GM12878 (cell line): ENCODE data around the gene ZDHHC18. TPM values are rescaled to one million over a fixed set of nuclear protein-coding genes. Genes with fewer than 3 reads are reported as not detected.

Experiments
- ATAC-seq: fragments of 200-7000 bp; cut with Tn5 transposase; 3 replicates; pipeline ENCODE4 v1.9.1; 2020; ENCODE audit warnings: mild to moderate bottlenecking, moderate library complexity
- BruUV-seq: library from RNA; stranded (reverse); fragments of 400-500 nt; replicated peaks from 2 replicates; lab custom pipeline; 2021; lab: Mats Ljungman, UMichigan
- CTCF ChIA-PET: fragments of 300-600 bp; sonication (Branson Sonifier 250); formaldehyde crosslinking; extraction: SDS; loops from one replicate; lab custom pipeline; 2021; ENCODE audit warnings: inconsistent platforms; lab: Yijun Ruan, JAX
- POLR2A ChIA-PET: fragments of 350-600 bp; formaldehyde crosslinking; extraction: SDS; loops from one replicate; lab custom pipeline; 2021; ENCODE audit warnings: inconsistent platforms; lab: Charles Lee
- RAD21 ChIA-PET: fragments of 300-600 bp; sonication (Branson Sonifier 250); formaldehyde crosslinking; loops from one replicate; lab custom pipeline; 2023; ENCODE audit warnings: antibody characterized with exemption; ENCODE audit not compliant: unreplicated experiment; lab: Charles Lee
- SMC1A ChIA-PET: fragments of 300-600 bp; sonication (Branson Sonifier 250); formaldehyde crosslinking; loops from one replicate; lab custom pipeline; 2023; ENCODE audit not compliant: unreplicated experiment, uncharacterized antibody; lab: Charles Lee
- DNase-seq: peaks from one replicate; pipeline ENCODE4 v3.0.0-alpha.2; 2011; ENCODE audit warnings: low read depth, low spot score
- FAIRE-seq: peaks from 3 replicates; lab custom pipeline; 2011; peaks lifted over from hg19 to GRCh38; lab: Jason Lieb, UNC
- H2AFZ ChIP-seq: 2 replicates; pipeline ENCODE4 v1.6.0; 2011; ENCODE audit warnings: low read depth, low read length, control low read depth; ENCODE audit not compliant: control insufficient read depth
- H3K27ac ChIP-seq: 2 replicates; pipeline ENCODE4 v1.5.1; 2011; ENCODE audit warnings: control low read depth; ENCODE audit not compliant: control insufficient read depth, insufficient read depth
- H3K27me3 ChIP-seq, 2 experiments: replicated peaks in 1 of 2; 2 replicates each; pipeline versions ENCODE4 v1.6.0 to v1.6.1; 2011; ENCODE audit warnings: low read length in 1 of 2; ENCODE audit not compliant: control insufficient read depth in 2 of 2, insufficient read depth in 2 of 2
- H3K36me3 ChIP-seq, 2 experiments: 2 replicates each; pipeline ENCODE4 v1.5.1; 2011; ENCODE audit warnings: low read length in 1 of 2; ENCODE audit not compliant: control insufficient read depth in 2 of 2, insufficient read depth in 2 of 2
- H3K4me1 ChIP-seq: 2 replicates; pipeline ENCODE4 v1.6.1; 2011; ENCODE audit warnings: mild to moderate bottlenecking, low read length, moderate library complexity, mixed read lengths; ENCODE audit not compliant: control insufficient read depth, insufficient read depth
- H3K4me2 ChIP-seq: 2 replicates; pipeline ENCODE4 v1.6.0; 2011; ENCODE audit warnings: control low read depth; ENCODE audit not compliant: control insufficient read depth, insufficient read depth
- H3K4me3 ChIP-seq: fragments of 200-600 bp; sonication (generic); 2 replicates; pipeline ENCODE4 v1.5.1; 2016
- H3K79me2 ChIP-seq: 2 replicates; pipeline ENCODE4 v1.6.0; 2011; ENCODE audit warnings: low read length; ENCODE audit not compliant: control insufficient read depth, insufficient read depth
- H3K9ac ChIP-seq: 2 replicates; pipeline ENCODE4 v1.8.0; 2011; ENCODE audit warnings: low read length, control low read depth, mixed read lengths; ENCODE audit not compliant: control insufficient read depth, insufficient read depth
- H3K9me3 ChIP-seq: replicated peaks from 3 replicates; pipeline ENCODE4 v1.5.1; 2011; ENCODE audit warnings: mild to moderate bottlenecking, low read length; ENCODE audit not compliant: control insufficient read depth, insufficient read depth
- H4K20me1 ChIP-seq: 2 replicates; pipeline ENCODE4 v1.6.0; 2011; ENCODE audit not compliant: control insufficient read depth, insufficient read depth
- ASH2L ChIP-seq: fragments of 300-600, 200-600 bp; sonication (generic); IDR thresholded peaks from 2 replicates; pipeline ENCODE4 v1.6.1; 2017; ENCODE audit warnings: low read depth, mild to moderate bottlenecking, borderline replicate concordance
- ATF7 ChIP-seq: fragments of 450-650 bp; IDR thresholded peaks from 2 replicates; pipeline ENCODE4 v1.6.1; 2016; ENCODE audit warnings: low read depth, mild to moderate bottlenecking
- CHD1 ChIP-seq: IDR thresholded peaks from 2 replicates; pipeline ENCODE4 v1.6.1; 2012; ENCODE audit warnings: low read depth, low read length, improper control_type of control experiment
- EGR1 ChIP-seq, 2 experiments: IDR thresholded peaks; 1 replicate in 1 of 2; 2 replicates in 1 of 2; pipeline ENCODE4 v1.6.1; 2011 to 2012; ENCODE audit warnings: low read depth in 2 of 2, low read length in 2 of 2, borderline replicate concordance in 1 of 2, mild to moderate bottlenecking in 1 of 2, moderate library complexity in 1 of 2
- FOS ChIP-seq: IDR thresholded peaks from 3 replicates; pipeline ENCODE4 v1.6.1; 2011; ENCODE audit warnings: borderline replicate concordance; ENCODE audit not compliant: insufficient read length; ENCODE audit errors: extremely low read depth
- JUND ChIP-seq: IDR thresholded peaks from 2 replicates; pipeline ENCODE4 v1.6.1; 2012; ENCODE audit warnings: low read depth, mild to moderate bottlenecking, low read length, improper control_type of control experiment, moderate library complexity
- MYB ChIP-seq: fragments of 150-350 bp; IDR thresholded peaks from 2 replicates; pipeline ENCODE4 v1.6.1; 2014; ENCODE audit warnings: mild to moderate bottlenecking, low read depth, low read length, borderline replicate concordance
- NBN ChIP-seq: fragments of 450-650 bp; IDR thresholded peaks from 2 replicates; pipeline ENCODE4 v1.6.1; 2016
- SUPT20H ChIP-seq: IDR thresholded peaks from 2 replicates; pipeline ENCODE4 v1.6.1; 2011; ENCODE audit warnings: low read depth, mild to moderate bottlenecking, low read length, moderate library complexity, borderline replicate concordance; ENCODE audit not compliant: control insufficient read depth
- TAF1 ChIP-seq: IDR thresholded peaks from 2 replicates; pipeline ENCODE4 v1.6.1; 2011; ENCODE audit warnings: mild to moderate bottlenecking, low read depth, low read length, borderline replicate concordance
- USF1 ChIP-seq: IDR thresholded peaks from 2 replicates; pipeline ENCODE4 v1.6.1; 2011; ENCODE audit warnings: borderline replicate concordance, low read depth, mild to moderate bottlenecking, moderate library complexity, mixed read lengths, low read length; ENCODE audit not compliant: insufficient read depth; ENCODE audit errors: extremely low read length
- YY1 ChIP-seq: IDR thresholded peaks from 2 replicates; pipeline ENCODE4 v1.6.1; 2011; ENCODE audit warnings: low read depth, mild to moderate bottlenecking, low read length
- ZSCAN29 ChIP-seq: fragments of 450-650 bp; IDR thresholded peaks from 2 replicates; pipeline ENCODE4 v1.6.1; 2017; ENCODE audit warnings: mild to moderate bottlenecking, moderate library complexity
- WGBS: methylation state at CpG from one replicate; pipeline ENCODE4 v1.1.6; 2016; ENCODE audit warnings: low lambda C conversion rate; ENCODE audit not compliant: insufficient replicate concordance, insufficient coverage; ENCODE audit errors: missing lambda C conversion rate; 5-methylcytosine and 5-hydroxymethylcytosine counted together
- in situ Hi-C: fragments of 300-500 bp; cut with MboI; formaldehyde crosslinking; loops from 9 replicates; pipeline ENCODE4 v1.14.3; 2018; ENCODE audit warnings: mixed read lengths
- intact Hi-C: fragments of 100-400 bp; cut with micrococcal nuclease; formaldehyde crosslinking; loops from one replicate; pipeline ENCODE4 v1.14.2; 2022; ENCODE audit not compliant: unreplicated experiment
- polyA plus RNA-seq, 11 experiments: library from polyadenylated mRNA; depleted of rRNA in 4 of 11; unstranded in 6 of 11; stranded (reverse) in 5 of 11; fragments of >200 nt; fragmentation: Nextera tagmentation in 4 of 11; fragmentation: Illumina TruSeq in 1 of 11; extraction: Ambion mirVana in 4 of 11; extraction: Trizol in 1 of 11; gene quantifications; 1 replicate in 1 of 11; 2 replicates in 10 of 11; pipeline versions ENCODE4 v1.2.1 to v1.2.3, GENCODE V29; 2011 to 2016; ENCODE audit warnings: inconsistent platforms in 2 of 11, missing spikeins in 2 of 11, low read depth in 1 of 11
- total RNA-seq, 4 experiments: library from RNA; depleted of rRNA in 3 of 4; stranded (reverse); fragments of >200 nt in 3 of 4; fragmentation: Illumina TruSeq in 1 of 4; extraction: Trizol in 1 of 4; gene quantifications; 2 replicates each; pipeline versions ENCODE4 v1.2.1 to v1.2.3, GENCODE V29; 2013 to 2021
- TF ChIP-seq, protein P1 (sequence below): fragments of 450-650 bp; IDR thresholded peaks from 2 replicates; pipeline ENCODE4 v1.6.1; 2017; ENCODE audit warnings: mild to moderate bottlenecking, moderate library complexity
- TF ChIP-seq, protein P2 (sequence below): fragments of 450-650 bp; IDR thresholded peaks from 2 replicates; pipeline ENCODE4 v1.6.1; 2017; ENCODE audit warnings: low read depth, mild to moderate bottlenecking, moderate library complexity
- TF ChIP-seq, protein P3 (sequence below): IDR thresholded peaks from 2 replicates; pipeline ENCODE4 v1.6.1; 2011; ENCODE audit warnings: mild to moderate bottlenecking, low read depth, low read length, moderate library complexity; ENCODE audit not compliant: insufficient replicate concordance

ZDHHC18 gene
- total and polyA plus RNA-seq, 10 of the 15 experiments (the other 5 are each of a cell fraction or from before 2014, with no cell fraction given) = 0.40 to 81.2 (median 21.3) TPM

DNA sequence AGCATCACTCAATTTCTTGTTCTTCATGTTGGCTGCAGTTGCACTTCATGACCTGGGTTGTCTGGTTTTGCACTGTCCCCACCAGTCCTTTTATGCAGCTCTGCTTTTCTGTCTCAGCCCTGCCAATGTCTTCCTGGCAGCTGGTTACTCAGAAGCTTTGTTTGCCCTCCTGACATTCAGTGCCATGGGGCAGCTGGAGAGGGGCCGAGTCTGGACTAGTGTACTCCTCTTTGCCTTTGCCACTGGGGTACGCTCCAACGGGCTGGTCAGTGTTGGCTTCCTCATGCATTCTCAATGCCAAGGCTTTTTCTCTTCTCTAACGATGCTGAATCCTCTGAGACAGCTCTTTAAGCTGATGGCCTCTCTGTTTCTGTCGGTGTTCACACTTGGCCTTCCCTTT is 32.1 kb upstream of the ZDHHC18 start:
- no peak overlapping the region for H3K27ac ChIP-seq
- no peak for FAIRE-seq
- ChIA-PET CTCF (interaction anchor here (1.1 to 4.2 kb wide), 2 partner anchors 93 to 191 kb away, joined by 3 to 17 read pairs; no protein-coding TSS in a partner anchor), POLR2A (interaction anchor here (0.6 to 1.4 kb wide), 3 partner anchors 16 to 46 kb away, joined by 3 to 5 read pairs (median 4); no protein-coding TSS in a partner anchor), SMC1A (interaction anchor here (0.7 to 2.9 kb wide), 2 partner anchors 190 to 192 kb away, joined by 3 to 13 read pairs; no protein-coding TSS in a partner anchor), RAD21 (no interaction called here)
- peaks cover 19% of the 10 kb centered on the region for H3K4me1 ChIP-seq
- WGBS = 94% methylated on average over 5 of the region's 5 CpGs
- no peak overlapping the region for H3K9ac ChIP-seq
- H3K36me3 ChIP-seq = peaks cover 2% of the 10 kb centered on the region in 2 experiments; a peak in 3 of 4 replicates
- peaks cover 11% of the 10 kb centered on the region for H3K79me2 ChIP-seq
- no peaks in the 10 kb centered on the region for H3K27me3 ChIP-seq
- no TSS peak for BruUV-seq
- intact Hi-C loops = loop anchor here (5.0 kb wide), 1 partner anchor 83 kb away; no protein-coding TSS in a partner anchor
- no peak overlapping the region for H2AFZ ChIP-seq
- no peaks in the 10 kb centered on the region for H3K9me3 ChIP-seq
- H4K20me1 ChIP-seq = no peaks in the 10 kb centered on the region
- no peak overlapping the region for H3K4me3 ChIP-seq
- no peak for DNase-seq
- no peak overlapping the region for H3K4me2 ChIP-seq
- no peak for ATAC-seq
- in situ Hi-C loops = no loop called here
- TF ChIP-seq TAF1 (no peak), ZSCAN29 (no peak), SUPT20H (no peak), CHD1 (no peak), FOS (no peak), EGR1 (IDR thresholded peaks at IDR 0.05; ENCODE audit: borderline replicate concordance in 1 of 2, low read depth in 2 of 2, low read length in 2 of 2) (no peak), YY1 (no peak), USF1 (no peak), MYB (no peak), ASH2L (no peak), NBN (no peak), JUND (no peak), ATF7 (no peak)
- TF ChIP-seq, protein P1, sequence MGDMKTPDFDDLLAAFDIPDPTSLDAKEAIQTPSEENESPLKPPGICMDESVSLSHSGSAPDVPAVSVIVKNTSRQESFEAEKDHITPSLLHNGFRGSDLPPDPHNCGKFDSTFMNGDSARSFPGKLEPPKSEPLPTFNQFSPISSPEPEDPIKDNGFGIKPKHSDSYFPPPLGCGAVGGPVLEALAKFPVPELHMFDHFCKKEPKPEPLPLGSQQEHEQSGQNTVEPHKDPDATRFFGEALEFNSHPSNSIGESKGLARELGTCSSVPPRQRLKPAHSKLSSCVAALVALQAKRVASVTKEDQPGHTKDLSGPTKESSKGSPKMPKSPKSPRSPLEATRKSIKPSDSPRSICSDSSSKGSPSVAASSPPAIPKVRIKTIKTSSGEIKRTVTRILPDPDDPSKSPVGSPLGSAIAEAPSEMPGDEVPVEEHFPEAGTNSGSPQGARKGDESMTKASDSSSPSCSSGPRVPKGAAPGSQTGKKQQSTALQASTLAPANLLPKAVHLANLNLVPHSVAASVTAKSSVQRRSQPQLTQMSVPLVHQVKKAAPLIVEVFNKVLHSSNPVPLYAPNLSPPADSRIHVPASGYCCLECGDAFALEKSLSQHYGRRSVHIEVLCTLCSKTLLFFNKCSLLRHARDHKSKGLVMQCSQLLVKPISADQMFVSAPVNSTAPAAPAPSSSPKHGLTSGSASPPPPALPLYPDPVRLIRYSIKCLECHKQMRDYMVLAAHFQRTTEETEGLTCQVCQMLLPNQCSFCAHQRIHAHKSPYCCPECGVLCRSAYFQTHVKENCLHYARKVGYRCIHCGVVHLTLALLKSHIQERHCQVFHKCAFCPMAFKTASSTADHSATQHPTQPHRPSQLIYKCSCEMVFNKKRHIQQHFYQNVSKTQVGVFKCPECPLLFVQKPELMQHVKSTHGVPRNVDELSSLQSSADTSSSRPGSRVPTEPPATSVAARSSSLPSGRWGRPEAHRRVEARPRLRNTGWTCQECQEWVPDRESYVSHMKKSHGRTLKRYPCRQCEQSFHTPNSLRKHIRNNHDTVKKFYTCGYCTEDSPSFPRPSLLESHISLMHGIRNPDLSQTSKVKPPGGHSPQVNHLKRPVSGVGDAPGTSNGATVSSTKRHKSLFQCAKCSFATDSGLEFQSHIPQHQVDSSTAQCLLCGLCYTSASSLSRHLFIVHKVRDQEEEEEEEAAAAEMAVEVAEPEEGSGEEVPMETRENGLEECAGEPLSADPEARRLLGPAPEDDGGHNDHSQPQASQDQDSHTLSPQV = no peak
- TF ChIP-seq, protein P2, sequence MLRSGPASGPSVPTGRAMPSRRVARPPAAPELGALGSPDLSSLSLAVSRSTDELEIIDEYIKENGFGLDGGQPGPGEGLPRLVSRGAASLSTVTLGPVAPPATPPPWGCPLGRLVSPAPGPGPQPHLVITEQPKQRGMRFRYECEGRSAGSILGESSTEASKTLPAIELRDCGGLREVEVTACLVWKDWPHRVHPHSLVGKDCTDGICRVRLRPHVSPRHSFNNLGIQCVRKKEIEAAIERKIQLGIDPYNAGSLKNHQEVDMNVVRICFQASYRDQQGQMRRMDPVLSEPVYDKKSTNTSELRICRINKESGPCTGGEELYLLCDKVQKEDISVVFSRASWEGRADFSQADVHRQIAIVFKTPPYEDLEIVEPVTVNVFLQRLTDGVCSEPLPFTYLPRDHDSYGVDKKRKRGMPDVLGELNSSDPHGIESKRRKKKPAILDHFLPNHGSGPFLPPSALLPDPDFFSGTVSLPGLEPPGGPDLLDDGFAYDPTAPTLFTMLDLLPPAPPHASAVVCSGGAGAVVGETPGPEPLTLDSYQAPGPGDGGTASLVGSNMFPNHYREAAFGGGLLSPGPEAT = no peak
- TF ChIP-seq, protein P3, sequence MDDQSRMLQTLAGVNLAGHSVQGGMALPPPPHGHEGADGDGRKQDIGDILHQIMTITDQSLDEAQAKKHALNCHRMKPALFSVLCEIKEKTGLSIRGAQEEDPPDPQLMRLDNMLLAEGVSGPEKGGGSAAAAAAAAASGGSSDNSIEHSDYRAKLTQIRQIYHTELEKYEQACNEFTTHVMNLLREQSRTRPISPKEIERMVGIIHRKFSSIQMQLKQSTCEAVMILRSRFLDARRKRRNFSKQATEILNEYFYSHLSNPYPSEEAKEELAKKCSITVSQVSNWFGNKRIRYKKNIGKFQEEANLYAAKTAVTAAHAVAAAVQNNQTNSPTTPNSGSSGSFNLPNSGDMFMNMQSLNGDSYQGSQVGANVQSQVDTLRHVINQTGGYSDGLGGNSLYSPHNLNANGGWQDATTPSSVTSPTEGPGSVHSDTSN = no peak
